BLaER1 (cell line): Measurements from ENCODE around the gene RDH12.
"Not testable (repeated sequence)": the region's sequence is repeated elsewhere in the genome, so short reads cannot be mapped to it uniquely, and the experiment has no call there.

ENCODE experiments used
- H3K27ac ChIP-seq: shearing (Covaris generic); formaldehyde crosslinking; 2 replicates; pipeline ENCODE4 v1.8.1; 2022
- H3K27me3 ChIP-seq: shearing (Covaris generic); formaldehyde crosslinking; 2 replicates; pipeline ENCODE4 v1.8.1; 2022
- H3K36me3 ChIP-seq: shearing (Covaris generic); formaldehyde crosslinking; 2 replicates; pipeline ENCODE4 v1.8.1; 2022
- H3K4me1 ChIP-seq: shearing (Covaris generic); formaldehyde crosslinking; 2 replicates; pipeline ENCODE4 v1.8.1; 2022
- H3K4me2 ChIP-seq: shearing (Covaris generic); formaldehyde crosslinking; 2 replicates; pipeline ENCODE4 v1.8.1; 2022
- H3K4me3 ChIP-seq: shearing (Covaris generic); formaldehyde crosslinking; 2 replicates; pipeline ENCODE4 v1.8.1; 2022
- H3K9ac ChIP-seq: shearing (Covaris generic); formaldehyde crosslinking; 2 replicates; pipeline ENCODE4 v1.8.1; 2022
- H3K9me3 ChIP-seq: shearing (Covaris generic); formaldehyde crosslinking; 2 replicates; pipeline ENCODE4 v1.8.1; 2022
- H4K20me1 ChIP-seq: shearing (Covaris generic); formaldehyde crosslinking; 2 replicates; pipeline ENCODE4 v1.8.1; 2022
- Cebpa-rat ChIP-seq: shearing (Covaris generic); IDR thresholded peaks from 2 replicates; pipeline ENCODE4 v1.8.1; 2022

The RDH12 gene

GRCh38 chr14:67703997-67704396 is 2.3 kb downstream of the RDH12 start:
- H3K9ac ChIP-seq, result no peak overlapping the region
- H4K20me1 ChIP-seq, result no peaks in the 10 kb centered on the region
- H3K27me3 ChIP-seq, result no peaks in the 10 kb centered on the region
- no peak overlapping the region for H3K4me2 ChIP-seq
- no peak overlapping the region for H3K27ac ChIP-seq
- H3K36me3 ChIP-seq, result no peaks in the 10 kb centered on the region
- H3K4me1 ChIP-seq, result no peaks in the 10 kb centered on the region
- peaks cover 18% of the 10 kb centered on the region for H3K9me3 ChIP-seq
- no peak overlapping the region for H3K4me3 ChIP-seq
- TF ChIP-seq Cebpa-rat, result no peak

- Histone ChIP-seq H3K36me3 (no peaks in the 10 kb centered on the region), H3K27me3 (no peaks in the 10 kb centered on the region), H3K4me1 (no peaks in the 10 kb centered on the region), H3K4me2 (no peak overlapping the region), H3K9me3 (peaks cover 23% of the 10 kb centered on the region), H3K9ac (no peak overlapping the region), H3K27ac (no peak overlapping the region), H3K4me3 (no peak overlapping the region), H4K20me1 (no peaks in the 10 kb centered on the region)
- no peak for TF ChIP-seq Cebpa-rat
Observed at GRCh38 chr14:67704484-67705089, 2.9 kb downstream of the RDH12 start.

- Histone ChIP-seq H3K9ac (no peak overlapping the region), H3K4me1 (no peaks in the 10 kb centered on the region), H3K4me2 (no peak overlapping the region), H3K27me3 (no peaks in the 10 kb centered on the region), H3K36me3 (no peaks in the 10 kb centered on the region), H3K27ac (no peak overlapping the region), H4K20me1 (no peaks in the 10 kb centered on the region), H3K9me3 (peaks cover 29% of the 10 kb centered on the region), H3K4me3 (no peak overlapping the region)
- no peak for TF ChIP-seq Cebpa-rat
Observed at GRCh38 chr14:67705211-67705610, 3.5 kb downstream of the RDH12 start.

GRCh38 chr14:67709346-67709745 is 7.7 kb downstream of the RDH12 start:
- not testable (repeated sequence) for H3K27ac ChIP-seq, H3K4me1 ChIP-seq, H3K36me3 ChIP-seq, H3K4me2 ChIP-seq, H3K27me3 ChIP-seq, H4K20me1 ChIP-seq, H3K9ac ChIP-seq, H3K4me3 ChIP-seq
- peaks cover 50% of the 10 kb centered on the region for H3K9me3 ChIP-seq

GRCh38 chr14:67709796-67710195 is 8.1 kb downstream of the RDH12 start:
- H3K4me1 ChIP-seq, H3K4me2 ChIP-seq, H3K4me3 ChIP-seq: not testable (repeated sequence)

GRCh38 chr14:67710209-67710608 is 8.5 kb downstream of the RDH12 start:
- Histone ChIP-seq H3K4me3 (no peak overlapping the region), H3K4me1 (no peaks in the 10 kb centered on the region), H3K36me3 (no peaks in the 10 kb centered on the region), H3K27me3 (no peaks in the 10 kb centered on the region), H3K9me3 (peaks cover 50% of the 10 kb centered on the region), H3K4me2 (no peak overlapping the region), H3K9ac (no peak overlapping the region), H3K27ac (no peak overlapping the region), H4K20me1 (no peaks in the 10 kb centered on the region)
- no peak for TF ChIP-seq Cebpa-rat

More at GRCh38 chr14:67709796-67710195, 8.1 kb downstream of the RDH12 start:
- H3K27ac ChIP-seq, H3K9ac ChIP-seq, H3K36me3 ChIP-seq, H4K20me1 ChIP-seq, H3K27me3 ChIP-seq: not testable (repeated sequence)
- H3K9me3 ChIP-seq, result peaks cover 50% of the 10 kb centered on the region

- no peak for TF ChIP-seq Cebpa-rat
- peaks cover 1% of the 10 kb centered on the region; the same call in 1 of the 2 replicates for H3K4me1 ChIP-seq
- no peak overlapping the region for H3K4me3 ChIP-seq
- H4K20me1 ChIP-seq, result no peaks in the 10 kb centered on the region
- H3K9me3 ChIP-seq, result peaks cover 6% of the 10 kb centered on the region
- no peak overlapping the region for H3K9ac ChIP-seq
- no peak overlapping the region for H3K27ac ChIP-seq
- H3K4me2 ChIP-seq, result no peak overlapping the region
- no peaks in the 10 kb centered on the region for H3K27me3 ChIP-seq
- no peaks in the 10 kb centered on the region for H3K36me3 ChIP-seq
Observed at GRCh38 chr14:67717048-67717447, 15.4 kb downstream of the RDH12 start.

- peaks cover 11% of the 10 kb centered on the region for H3K4me1 ChIP-seq
- no peaks in the 10 kb centered on the region for H4K20me1 ChIP-seq
- no peak overlapping the region for H3K27ac ChIP-seq
- peaks cover under 1% of the 10 kb centered on the region; the same call in 1 of the 2 replicates for H3K9me3 ChIP-seq
- H3K4me2 ChIP-seq, result no peak overlapping the region
- H3K9ac ChIP-seq, result no peak overlapping the region
- H3K4me3 ChIP-seq, result no peak overlapping the region
- no peak for TF ChIP-seq Cebpa-rat
- no peaks in the 10 kb centered on the region for H3K27me3 ChIP-seq
- H3K36me3 ChIP-seq, result no peaks in the 10 kb centered on the region
Observed at GRCh38 chr14:67718265-67718664, 16.6 kb downstream of the RDH12 start.

- not testable (repeated sequence) for H3K4me2 ChIP-seq, H3K27ac ChIP-seq, H3K9ac ChIP-seq, H3K27me3 ChIP-seq, H3K9me3 ChIP-seq, H4K20me1 ChIP-seq, H3K4me3 ChIP-seq, H3K36me3 ChIP-seq
- peaks cover 11% of the 10 kb centered on the region for H3K4me1 ChIP-seq
Observed at GRCh38 chr14:67719385-67719784, 17.7 kb downstream of the RDH12 start.

- Histone ChIP-seq H3K36me3 (no peaks in the 10 kb centered on the region), H4K20me1 (no peaks in the 10 kb centered on the region), H3K9ac (no peak overlapping the region), H3K27me3 (no peaks in the 10 kb centered on the region), H3K9me3 (peaks cover 8% of the 10 kb centered on the region; the same call in 1 of the 2 replicates), H3K4me2 (no peak overlapping the region), H3K27ac (no peak overlapping the region), H3K4me1 (peaks cover 11% of the 10 kb centered on the region), H3K4me3 (no peak overlapping the region)
- TF ChIP-seq Cebpa-rat, result no peak
Observed at GRCh38 chr14:67719866-67720265, 18.2 kb downstream of the RDH12 start.

- no peak for TF ChIP-seq Cebpa-rat
- no peaks in the 10 kb centered on the region for H3K27me3 ChIP-seq
- H4K20me1 ChIP-seq, result no peaks in the 10 kb centered on the region
- H3K4me3 ChIP-seq, result no peak overlapping the region
- H3K27ac ChIP-seq, result no peak overlapping the region
- peak overlapping the region; percentile 59 for H3K4me2 ChIP-seq
- H3K4me1 ChIP-seq, result peaks cover 11% of the 10 kb centered on the region
- H3K9me3 ChIP-seq, result peaks cover 8% of the 10 kb centered on the region; the same call in 1 of the 2 replicates
- H3K36me3 ChIP-seq, result no peaks in the 10 kb centered on the region
- no peak overlapping the region for H3K9ac ChIP-seq
Observed at GRCh38 chr14:67721875-67722274, 20.2 kb downstream of the RDH12 start.
